Activated CD4-positive, CD25-positive, alpha-beta regulatory T cell (primary cell): ENCODE results near the gene HCN2.
A peak's percentile ranks its signal among the peaks of the same experiment; 100 is the strongest.
"Not testable (repeated sequence)": the region's sequence is repeated elsewhere in the genome, so short reads cannot be mapped to it uniquely, and the experiment has no call there.

Experiments used
- DNase-seq, 4 experiments: peaks; one replicate each; lab custom pipeline; 2025; lab: John Stamatoyannopoulos, UW

Gene HCN2

DNA sequence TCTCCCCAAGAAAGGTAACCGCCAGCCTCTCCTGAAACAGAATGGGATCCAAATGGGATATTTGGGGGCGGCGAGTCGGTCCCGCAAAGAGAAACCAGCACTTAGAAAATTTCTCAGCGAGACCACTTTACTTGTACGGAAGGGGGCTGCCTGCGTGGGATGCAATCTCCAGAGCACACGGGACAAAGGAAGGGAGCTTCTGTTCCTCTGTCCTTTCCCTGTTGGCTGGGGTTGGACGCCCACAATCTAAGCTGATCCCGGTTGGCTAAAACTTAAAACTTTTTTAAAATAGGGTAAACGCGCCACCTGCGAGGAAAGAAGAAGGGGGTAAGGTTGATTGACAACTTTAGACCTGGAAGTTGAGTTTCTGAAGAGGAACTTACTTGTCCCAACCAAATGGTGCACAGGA, 18.1 kb upstream of the HCN2 start:
- DNase-seq: no peak

DNA sequence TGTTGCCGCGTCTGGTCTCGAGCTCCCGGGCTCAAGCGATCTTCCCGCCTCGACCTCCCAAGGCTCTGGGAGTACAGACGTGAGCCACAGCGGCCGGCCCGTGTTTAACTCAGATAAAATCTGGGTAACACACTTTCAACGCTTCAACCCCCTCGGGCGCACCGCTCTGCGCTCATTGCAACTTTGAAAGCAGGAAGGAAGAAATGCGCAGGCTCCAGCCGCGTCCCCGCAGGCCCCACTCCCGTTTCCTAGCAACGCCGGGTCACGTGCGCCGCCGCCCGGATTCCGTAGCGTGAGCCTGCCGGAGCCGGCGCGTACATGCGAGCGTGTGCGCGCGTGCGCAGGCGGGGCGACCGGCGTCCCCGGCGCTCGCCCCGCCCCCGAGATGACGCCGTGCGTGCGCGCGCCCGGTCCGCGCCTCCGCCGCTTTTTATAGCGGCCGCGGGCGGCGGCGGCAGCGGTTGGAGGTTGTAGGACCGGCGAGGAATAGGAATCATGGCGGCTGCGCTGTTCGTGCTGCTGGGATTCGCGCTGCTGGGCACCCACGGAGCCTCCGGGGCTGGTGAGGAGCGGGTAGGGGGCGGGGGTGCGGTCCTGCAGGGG, 17.4 kb upstream of the HCN2 start, which contains the start of gene BSG:
Gene BSG (plus strand): TSS at position 457 of the 603 bp plus-strand sequence. CDS start 39 bp downstream, at position 496.
- peak; percentile 93 to 98 (median 95) for DNase-seq

DNA sequence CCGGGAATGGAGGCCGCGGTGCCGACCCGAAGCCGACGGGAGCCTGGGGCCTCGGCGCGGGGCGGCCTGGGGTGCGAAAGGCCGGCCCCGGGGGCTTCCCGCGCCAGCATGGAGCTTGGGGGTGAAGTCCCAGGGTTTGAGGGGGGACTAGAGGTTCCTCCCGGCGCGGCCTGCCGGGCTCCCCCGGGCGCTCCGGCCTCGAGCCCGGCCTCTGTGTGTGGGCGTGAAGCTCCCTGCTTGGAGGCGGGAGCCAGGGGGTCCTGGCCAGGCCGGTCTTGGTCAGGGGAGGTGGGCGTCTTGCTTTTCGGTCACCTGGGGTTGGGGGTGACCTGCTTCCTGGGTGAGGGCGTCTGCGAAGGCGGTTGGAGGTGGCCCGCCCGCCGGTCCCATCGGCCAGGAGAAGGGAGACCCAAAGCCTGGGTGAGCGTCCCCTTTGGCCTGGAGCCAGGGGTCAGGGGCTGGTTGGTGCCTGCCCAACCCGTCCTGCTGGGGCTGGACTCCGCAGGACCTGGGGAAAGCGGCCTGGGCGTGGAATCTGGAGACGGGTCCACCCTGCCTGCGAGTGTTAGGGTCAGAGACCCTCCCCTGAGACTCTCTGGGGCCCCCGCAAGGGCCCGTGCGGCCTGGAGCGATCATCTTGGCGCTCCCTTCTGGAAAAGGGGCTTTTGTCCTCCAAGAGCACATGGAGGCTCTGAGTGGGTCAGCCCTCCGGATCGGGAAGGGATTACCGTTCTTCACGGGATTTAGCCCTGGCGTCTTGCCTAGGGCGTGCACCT, 16.8 kb upstream of the HCN2 start:
- DNase-seq: no peak

DNA sequence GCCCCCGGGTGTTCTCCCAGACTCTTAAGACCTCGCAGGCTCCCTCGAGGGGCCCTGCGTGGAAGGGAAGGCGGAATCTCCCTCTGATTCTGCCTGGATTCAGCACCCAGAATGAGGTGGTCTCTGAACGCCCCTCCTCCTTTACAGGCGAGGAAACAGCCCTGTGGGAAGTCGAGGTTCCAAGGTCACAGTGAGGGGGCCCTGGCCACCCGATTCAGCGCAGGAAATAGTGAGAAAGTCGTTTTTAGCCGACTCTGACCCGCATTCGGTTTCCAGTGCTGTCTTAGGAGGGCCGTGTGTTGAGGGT, 16.2 kb upstream of the HCN2 start:
- no peak for DNase-seq

DNA sequence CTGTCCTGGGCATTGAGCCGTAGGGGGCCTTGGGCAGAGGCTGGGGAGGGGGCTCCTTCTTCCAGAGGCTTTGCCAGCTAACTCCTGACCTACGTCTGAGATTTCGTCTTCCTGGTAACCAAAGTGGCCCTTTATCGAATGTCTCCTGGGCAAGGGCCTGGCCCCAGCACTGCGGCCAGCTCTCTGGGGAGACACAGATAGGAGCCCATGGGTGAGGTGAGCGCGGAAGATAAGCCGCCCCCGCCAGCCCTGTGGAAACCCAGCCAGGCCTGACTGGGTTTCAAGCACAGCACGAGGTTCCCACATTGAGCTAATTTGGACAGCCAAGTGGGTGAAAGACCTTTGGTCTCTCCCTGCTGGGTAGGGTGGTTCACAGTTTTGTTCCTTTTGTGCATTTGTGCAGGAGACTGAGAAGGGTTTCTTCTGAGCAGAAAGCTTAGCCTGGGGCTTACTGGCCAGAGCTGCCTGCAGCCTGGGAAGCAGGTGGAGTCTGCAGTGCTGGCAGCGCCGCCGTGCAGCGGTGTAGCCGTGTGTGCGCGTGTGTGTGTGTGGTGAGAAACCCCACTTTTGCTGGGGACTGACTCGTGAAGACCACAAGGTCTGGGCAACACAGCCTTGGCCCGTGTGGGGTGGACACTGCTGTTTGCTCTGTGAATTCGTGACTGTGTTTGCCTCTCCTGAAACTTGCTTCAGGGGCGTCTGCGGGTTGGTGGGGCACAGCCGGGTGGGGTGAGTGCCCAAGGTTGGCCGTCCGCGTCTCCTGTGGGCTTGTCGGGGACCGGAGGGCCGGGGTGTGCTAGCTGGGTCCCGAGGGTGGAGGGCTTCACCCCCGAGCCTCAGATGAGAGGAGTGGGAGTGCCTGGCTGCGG, 14.8 kb upstream of the HCN2 start:
- no peak for DNase-seq

DNA sequence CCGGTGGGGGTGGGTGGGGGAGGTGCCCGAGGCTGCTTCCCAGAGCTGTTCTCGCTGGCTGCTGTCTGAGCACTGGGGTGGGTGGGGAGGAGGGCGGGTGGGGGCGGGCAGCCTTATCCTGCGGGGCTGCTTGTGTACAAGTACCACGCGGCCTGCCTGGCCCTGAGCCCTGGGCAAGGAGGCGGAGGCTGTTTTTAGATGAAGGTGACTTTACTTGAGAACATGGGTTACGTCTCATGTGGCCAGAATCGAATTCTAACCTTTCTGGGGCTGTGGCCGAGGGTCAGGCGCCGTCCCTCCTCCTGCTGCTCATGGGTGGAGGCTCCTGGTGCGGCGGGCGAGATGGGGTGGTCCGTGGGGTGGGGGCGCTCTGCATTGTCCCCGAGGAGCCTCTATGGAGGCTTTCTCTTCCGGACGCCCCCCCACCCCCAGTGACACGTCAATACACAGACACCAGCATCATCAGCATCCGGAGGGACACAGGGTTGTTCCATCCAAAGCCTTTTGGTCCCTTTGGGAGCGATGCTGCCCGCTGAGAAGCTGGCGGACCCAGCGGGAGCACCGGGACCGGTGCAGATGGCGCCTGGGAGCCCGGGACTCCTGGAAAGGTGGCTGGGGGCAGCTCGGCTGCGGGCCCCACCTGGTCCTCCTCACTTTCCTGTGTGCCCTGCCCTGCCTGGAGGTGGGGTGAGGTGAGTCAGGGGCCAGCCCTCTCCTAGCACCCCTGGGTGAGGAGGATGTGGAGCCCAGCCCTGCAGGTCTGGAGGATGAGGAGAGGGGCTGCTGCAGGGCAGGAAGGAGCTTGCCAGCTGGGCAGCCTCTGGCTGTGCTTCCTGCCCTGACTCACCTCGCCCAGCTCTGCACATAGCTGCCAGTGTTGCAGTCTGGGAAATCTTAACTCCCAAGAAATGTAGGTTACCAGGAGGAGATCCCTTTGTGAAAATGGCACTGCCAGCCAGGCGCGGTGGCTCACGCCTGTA, 13.9 kb upstream of the HCN2 start:
- DNase-seq: no peak

DNA sequence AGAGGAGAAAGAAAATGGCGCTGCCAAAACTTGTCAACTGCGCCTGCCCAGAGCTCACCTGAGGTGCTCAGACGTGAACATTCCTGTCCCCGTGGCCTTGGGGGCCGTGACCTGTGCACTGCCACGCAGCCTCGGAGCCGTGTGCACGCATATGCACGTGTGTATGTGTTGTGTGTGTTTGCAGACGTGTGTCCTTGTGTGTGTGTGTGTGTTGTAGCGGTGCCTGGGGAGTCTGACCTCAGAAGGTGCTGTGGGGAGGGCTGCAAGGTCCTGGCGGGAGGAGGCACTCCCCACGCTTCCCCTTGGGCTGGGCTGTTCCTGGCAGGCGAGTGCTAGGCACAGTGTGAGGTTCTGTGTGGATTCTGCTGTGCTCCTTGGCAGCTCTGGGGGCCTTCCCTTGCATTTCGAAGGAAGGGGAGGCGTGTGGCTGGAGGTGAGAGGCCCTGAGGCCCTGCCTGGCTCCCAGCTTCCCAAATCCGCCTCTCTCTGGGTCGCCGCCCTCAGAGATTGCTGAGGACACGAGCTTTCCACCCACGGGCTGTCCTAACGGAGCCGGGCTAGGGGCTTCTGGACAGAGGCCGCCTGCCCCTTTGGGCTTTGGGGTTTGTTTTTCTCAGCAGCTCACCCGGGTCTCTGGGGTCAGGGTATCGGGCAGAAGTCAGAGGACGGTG, 12.8 kb upstream of the HCN2 start:
- no peak for DNase-seq

DNA sequence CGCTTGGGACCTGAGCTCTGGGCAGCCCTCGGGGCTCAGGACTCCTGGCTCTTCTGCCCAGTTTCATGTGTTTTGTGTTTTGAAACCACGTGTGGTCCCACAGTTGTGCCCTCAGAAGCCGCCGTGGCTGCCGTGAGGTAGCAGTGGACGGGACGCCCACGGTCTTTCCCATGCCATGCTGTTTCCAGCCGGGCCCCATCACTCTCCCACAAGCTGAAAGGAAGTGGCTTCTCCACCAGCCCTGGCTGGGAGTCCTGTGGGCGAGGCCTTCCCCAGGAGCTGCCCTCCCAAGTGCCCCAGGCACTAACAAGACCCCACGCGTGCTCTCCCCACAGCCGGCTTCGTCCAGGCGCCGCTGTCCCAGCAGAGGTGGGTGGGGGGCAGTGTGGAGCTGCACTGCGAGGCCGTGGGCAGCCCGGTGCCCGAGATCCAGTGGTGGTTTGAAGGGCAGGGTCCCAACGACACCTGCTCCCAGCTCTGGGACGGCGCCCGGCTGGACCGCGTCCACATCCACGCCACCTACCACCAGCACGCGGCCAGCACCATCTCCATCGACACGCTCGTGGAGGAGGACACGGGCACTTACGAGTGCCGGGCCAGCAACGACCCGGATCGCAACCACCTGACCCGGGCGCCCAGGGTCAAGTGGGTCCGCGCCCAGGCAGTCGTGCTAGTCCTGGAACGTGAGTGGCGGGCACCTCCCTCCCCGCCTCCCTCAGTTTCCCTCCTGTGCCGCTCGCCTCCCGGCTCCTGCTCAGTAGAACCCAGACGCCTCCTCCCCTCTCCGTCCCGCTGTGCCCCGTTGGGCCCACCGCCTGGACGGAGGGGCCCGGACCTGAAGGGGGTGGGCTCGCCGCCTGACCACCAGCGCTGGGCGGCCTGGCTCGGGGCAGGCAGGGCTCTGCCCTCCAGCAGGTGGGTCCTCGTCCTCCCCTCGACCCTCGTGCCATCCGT, 12.0 kb upstream of the HCN2 start:
- no peak for DNase-seq

DNA sequence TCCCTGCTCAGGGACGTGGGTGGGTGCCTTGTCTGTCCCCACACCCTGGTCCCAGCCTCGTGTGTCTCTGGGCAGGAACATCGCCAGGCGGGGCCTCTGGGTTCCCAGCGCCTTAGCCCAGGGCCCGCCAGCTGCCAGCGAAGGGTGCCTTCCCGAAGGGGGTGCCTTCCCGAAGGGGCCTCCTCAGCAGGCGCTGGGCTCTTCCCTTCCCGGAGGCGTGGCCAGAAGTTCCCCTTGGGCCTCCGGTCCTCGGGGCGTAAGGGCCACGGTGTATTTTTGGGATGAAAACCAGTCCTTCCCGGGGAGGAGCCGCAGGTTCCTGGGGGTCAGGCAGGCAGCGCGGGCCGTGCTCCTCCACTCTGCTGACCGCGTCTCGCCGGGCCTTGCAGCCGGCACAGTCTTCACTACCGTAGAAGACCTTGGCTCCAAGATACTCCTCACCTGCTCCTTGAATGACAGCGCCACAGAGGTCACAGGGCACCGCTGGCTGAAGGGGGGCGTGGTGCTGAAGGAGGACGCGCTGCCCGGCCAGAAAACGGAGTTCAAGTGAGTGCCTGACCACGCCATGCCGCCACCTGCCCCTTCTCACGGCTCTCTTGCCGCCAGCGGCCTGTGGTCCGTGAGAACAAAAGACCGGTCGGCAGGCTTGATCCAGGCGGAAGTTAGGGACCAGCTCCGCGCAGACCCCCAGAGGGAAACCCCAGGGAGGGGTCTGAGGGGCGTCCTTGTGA, 10.4 kb upstream of the HCN2 start:
- DNase-seq: no peak

DNA sequence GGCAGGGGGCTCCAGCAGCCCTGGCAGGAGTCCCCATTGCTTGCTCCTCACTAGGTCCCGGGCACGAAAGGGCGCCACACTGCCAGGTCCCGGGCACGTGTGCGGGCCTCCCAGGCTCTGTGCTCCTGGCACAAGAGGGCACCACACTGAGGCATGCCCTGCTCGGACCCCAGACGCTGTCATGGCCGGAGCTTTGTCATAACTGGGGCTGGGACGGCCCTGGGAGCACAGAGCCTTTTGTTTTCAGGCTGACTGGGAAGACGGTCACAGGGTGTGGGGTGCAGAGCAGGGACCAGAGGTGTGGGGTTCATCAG, 9.9 kb upstream of the HCN2 start:
- no peak for DNase-seq

DNA sequence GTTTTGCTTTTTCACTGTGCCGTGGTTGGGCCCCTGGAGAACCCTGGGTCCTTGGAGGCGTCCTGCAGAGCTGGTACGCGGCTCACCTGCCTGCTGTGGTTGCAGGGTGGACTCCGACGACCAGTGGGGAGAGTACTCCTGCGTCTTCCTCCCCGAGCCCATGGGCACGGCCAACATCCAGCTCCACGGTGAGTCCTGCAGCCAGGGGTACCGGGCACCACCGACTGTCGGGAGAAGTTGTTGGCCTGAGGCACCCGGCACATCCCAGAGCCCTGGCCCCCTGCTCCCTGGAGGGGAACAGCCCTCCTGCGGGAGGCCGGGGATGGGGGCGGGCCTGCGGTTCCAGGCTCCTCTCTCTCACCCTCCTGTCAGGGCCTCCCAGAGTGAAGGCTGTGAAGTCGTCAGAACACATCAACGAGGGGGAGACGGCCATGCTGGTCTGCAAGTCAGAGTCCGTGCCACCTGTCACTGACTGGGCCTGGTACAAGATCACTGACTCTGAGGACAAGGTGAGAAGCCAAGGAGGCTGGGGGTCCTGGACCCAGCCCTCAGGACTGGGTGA, 9.3 kb upstream of the HCN2 start:
- DNase-seq: no peak

DNA sequence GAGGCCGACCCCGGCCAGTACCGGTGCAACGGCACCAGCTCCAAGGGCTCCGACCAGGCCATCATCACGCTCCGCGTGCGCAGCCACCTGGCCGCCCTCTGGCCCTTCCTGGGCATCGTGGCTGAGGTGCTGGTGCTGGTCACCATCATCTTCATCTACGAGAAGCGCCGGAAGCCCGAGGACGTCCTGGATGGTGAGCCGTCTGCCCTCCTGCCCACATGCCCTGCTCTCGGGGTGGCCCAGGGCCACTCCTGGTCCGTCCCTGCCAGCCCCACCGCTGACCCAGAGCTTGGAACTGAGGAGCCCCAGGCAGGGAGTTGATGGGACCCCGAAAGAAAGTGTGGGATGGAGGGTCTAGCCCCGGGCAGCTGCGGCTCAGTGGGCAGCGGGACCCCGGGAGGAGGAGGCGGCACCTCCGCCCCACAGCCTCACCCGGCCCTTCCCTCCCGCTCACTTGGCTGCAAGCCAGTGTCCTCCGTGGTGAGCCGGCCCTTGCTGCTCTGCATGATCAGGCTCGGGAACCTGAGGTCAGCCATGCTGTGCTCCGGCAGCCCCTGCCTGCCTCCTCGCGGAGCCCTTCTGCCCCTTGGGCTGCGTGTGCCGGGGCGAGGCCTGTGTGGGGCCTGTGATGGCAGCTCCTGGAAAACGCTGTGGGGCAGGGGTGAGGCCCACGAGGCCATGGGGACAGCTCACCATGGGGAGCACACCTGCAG, 8.1 kb upstream of the HCN2 start:
- no peak for DNase-seq

DNA sequence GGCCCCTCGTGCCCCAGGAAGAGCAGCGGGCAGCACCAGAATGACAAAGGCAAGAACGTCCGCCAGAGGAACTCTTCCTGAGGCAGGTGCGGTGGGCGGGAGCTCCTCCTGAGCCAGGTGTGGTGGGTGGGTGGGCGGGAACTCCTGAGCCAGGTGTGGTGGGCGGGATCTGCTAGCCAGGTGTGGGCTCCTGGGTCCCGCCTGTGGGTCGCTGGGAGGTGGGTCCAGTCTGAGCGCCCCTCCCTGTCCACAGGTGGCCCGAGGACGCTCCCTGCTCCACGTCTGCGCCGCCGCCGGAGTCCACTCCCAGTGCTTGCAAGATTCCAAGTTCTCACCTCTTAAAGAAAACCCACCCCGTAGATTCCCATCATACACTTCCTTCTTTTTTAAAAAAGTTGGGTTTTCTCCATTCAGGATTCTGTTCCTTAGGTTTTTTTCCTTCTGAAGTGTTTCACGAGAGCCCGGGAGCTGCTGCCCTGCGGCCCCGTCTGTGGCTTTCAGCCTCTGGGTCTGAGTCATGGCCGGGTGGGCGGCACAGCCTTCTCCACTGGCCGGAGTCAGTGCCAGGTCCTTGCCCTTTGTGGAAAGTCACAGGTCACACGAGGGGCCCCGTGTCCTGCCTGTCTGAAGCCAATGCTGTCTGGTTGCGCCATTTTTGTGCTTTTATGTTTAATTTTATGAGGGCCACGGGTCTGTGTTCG, 7.0 kb upstream of the HCN2 start:
- DNase-seq: no peak

DNA sequence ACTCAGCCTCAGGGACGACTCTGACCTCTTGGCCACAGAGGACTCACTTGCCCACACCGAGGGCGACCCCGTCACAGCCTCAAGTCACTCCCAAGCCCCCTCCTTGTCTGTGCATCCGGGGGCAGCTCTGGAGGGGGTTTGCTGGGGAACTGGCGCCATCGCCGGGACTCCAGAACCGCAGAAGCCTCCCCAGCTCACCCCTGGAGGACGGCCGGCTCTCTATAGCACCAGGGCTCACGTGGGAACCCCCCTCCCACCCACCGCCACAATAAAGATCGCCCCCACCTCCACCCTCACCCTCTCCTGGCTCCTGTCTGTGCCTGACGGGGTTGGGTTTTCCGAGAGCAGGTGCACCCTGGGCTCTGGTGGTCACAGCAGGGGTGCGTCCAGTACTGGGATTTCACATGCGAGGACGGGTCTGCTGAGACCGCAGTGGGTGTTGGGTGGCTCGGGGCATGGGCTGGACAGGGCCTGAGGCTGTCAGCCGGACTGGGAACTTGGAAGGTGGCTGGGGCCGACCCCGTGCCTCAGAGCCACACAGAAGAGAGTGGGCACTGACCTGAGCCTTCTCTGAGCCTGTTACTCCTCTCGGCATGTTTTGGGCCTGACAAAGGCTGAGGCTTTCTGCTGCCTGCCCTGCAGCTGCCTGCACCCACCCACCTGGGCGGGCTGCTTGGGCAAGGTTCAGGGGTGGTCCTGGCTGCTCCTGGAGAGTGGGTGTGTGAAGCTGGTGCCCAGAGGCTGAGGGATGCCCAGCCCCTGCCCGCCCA, 6.3 kb upstream of the HCN2 start:
- no peak for DNase-seq

DNA sequence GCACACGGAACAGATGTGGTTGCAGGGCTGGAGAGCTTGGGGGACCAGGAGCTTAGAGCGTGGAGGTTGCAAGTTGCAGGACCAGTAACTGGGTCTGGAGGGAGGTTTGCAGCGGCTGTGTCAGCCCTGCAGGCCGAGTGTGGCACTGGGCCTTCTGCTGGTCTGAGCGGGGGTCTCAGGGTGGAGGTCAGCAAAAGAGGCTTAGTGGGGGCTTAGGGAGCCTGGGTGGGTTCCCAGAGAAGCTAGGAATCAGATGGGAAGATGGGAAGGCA, 5.8 kb upstream of the HCN2 start:
- no peak for DNase-seq

DNA sequence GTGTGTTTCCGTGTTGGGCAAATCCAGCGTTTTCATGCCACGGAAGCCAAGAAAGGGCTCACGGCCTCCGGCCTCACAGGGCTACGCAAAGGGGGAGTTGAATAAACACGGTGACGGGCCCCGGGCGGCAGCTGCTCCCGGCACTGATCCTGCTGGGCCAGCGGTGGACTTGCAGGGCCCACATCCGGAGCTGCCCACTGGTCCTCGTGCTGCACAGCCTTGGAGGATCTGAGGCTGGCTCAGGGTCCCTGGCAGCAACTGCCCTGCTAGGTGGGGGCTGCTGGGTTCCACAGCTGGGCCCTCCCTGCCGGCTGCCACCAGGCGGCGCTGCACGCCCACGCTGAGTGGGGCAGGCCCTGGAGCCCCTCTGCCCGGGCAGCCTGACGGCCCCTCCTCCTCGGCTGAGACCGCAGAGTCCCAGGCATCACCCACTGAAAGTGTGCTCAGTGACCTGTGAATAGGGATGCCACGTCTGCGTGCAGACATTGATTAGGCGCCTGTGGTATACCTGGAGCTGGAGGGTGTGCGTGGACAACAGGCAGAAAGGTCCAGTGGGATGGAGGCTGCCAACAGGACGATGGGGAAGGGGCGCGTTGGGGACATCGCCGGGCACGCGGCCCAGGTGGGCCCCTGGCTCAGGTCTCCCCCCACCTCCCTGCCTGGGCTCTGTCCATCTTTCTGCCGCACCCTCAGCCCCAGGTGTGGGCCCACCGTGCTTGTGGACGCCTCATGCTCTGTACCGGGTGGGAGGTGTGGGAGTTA, 5.3 kb upstream of the HCN2 start:
- peak; percentile 22 to 60 (median 56) for DNase-seq

DNA sequence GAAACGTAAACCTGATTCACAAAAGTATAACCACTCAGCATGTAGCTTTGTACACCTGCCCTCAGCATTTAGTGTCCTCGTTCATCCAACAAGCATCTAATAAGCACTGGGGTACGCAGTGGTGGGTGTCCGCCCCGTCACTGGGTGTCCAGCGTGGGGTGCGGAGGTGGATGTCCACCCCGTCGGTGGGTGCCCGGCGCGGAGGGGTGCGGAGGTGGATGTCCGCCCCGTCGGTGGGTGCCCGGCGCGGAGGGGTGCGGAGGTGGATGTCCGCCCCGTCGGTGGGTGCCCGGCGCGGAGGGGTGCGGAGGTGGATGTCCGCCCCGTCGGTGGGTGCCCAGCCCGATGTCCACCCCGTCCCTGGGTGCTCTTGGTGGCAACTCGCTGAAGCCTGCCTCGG, 4.5 kb upstream of the HCN2 start:
- not testable (repeated sequence) for DNase-seq
